ENCODE results near the gene AFF3. TPM values are rescaled to one million over a fixed set of nuclear protein-coding genes. Genes with fewer than 3 reads are reported as not detected.

AFF3 gene
- total RNA-seq, 1 experiment from 2014 or later = 0.42 TPM

- DNase-seq (ENCODE audit: unreplicated experiment) = no peak
- CTCF ChIA-PET = interaction anchor here (0.6 to 1.1 kb wide), 2 partner anchors 63 to 638 kb away, joined by 3 to 4 read pairs; no protein-coding TSS in a partner anchor
- no peak overlapping the region for H3K4me3 Mint-ChIP-seq (ENCODE audit: unreplicated experiment)
- intact Hi-C loops (cut with micrococcal nuclease) = no loop called here
- no peak for TF ChIP-seq CTCF (IDR thresholded peaks at IDR 0.05; ENCODE audit: unreplicated experiment)
- no TSS peak for BruUV-seq (replicated peaks)
- H3K27ac Mint-ChIP-seq (ENCODE audit: low read depth, unreplicated experiment) = no peak overlapping the region
- no peaks in the 10 kb centered on the region for H3K36me3 Mint-ChIP-seq (ENCODE audit: insufficient read depth, unreplicated experiment)
- no peaks in the 10 kb centered on the region for H3K27me3 Mint-ChIP-seq (ENCODE audit: insufficient read depth, unreplicated experiment)
- H3K4me1 Mint-ChIP-seq (ENCODE audit: insufficient read depth, unreplicated experiment) = no peaks in the 10 kb centered on the region
- POLR2A ChIA-PET = no interaction called here
- no peaks in the 10 kb centered on the region for H3K9me3 Mint-ChIP-seq (ENCODE audit: unreplicated experiment)
These were observed 378.6 kb downstream of the AFF3 start for GRCh38 chr2:99763764-99764163.

- BruUV-seq (replicated peaks) = no TSS peak
- H3K27ac Mint-ChIP-seq (ENCODE audit: low read depth, unreplicated experiment) = no peak overlapping the region
These were observed 379.7 kb downstream of the AFF3 start for GRCh38 chr2:99762714-99763113.

GRCh38 chr2:99757611-99758114 is 384.7 kb downstream of the AFF3 start:
- H3K27ac Mint-ChIP-seq (ENCODE audit: low read depth, unreplicated experiment) = no peak overlapping the region
- intact Hi-C loops (cut with micrococcal nuclease) = no loop called here
- no peak for DNase-seq (ENCODE audit: unreplicated experiment)
- no peaks in the 10 kb centered on the region for H3K27me3 Mint-ChIP-seq (ENCODE audit: insufficient read depth, unreplicated experiment)
- H3K36me3 Mint-ChIP-seq (ENCODE audit: insufficient read depth, unreplicated experiment) = no peaks in the 10 kb centered on the region
- no TSS peak for BruUV-seq (replicated peaks)
- peaks cover 5% of the 10 kb centered on the region for H3K4me1 Mint-ChIP-seq (ENCODE audit: insufficient read depth, unreplicated experiment)
- no peak for TF ChIP-seq CTCF (IDR thresholded peaks at IDR 0.05; ENCODE audit: unreplicated experiment)
- no peak overlapping the region for H3K4me3 Mint-ChIP-seq (ENCODE audit: unreplicated experiment)
- POLR2A ChIA-PET = no interaction called here
- H3K9me3 Mint-ChIP-seq (ENCODE audit: unreplicated experiment) = no peaks in the 10 kb centered on the region
- CTCF ChIA-PET = interaction anchor here (0.6 kb wide), 1 partner anchor 420 kb away, joined by 3 read pairs; no protein-coding TSS in a partner anchor

More at GRCh38 chr2:99762714-99763113, 379.7 kb downstream of the AFF3 start:
- no peaks in the 10 kb centered on the region for H3K9me3 Mint-ChIP-seq (ENCODE audit: unreplicated experiment)
- no peak for TF ChIP-seq CTCF (IDR thresholded peaks at IDR 0.05; ENCODE audit: unreplicated experiment)
- no peak overlapping the region for H3K4me3 Mint-ChIP-seq (ENCODE audit: unreplicated experiment)
- ChIA-PET POLR2A (no interaction called here), CTCF (no interaction called here)
- H3K4me1 Mint-ChIP-seq (ENCODE audit: insufficient read depth, unreplicated experiment) = no peaks in the 10 kb centered on the region
- intact Hi-C loops (cut with micrococcal nuclease) = no loop called here
- H3K36me3 Mint-ChIP-seq (ENCODE audit: insufficient read depth, unreplicated experiment) = no peaks in the 10 kb centered on the region
- no peaks in the 10 kb centered on the region for H3K27me3 Mint-ChIP-seq (ENCODE audit: insufficient read depth, unreplicated experiment)
- DNase-seq (ENCODE audit: unreplicated experiment) = no peak

GRCh38 chr2:99756059-99756458 is 386.3 kb downstream of the AFF3 start:
- BruUV-seq (replicated peaks) = no TSS peak
- intact Hi-C loops (cut with micrococcal nuclease) = no loop called here
- Mint-ChIP-seq H3K27ac (ENCODE audit: low read depth, unreplicated experiment) (no peak overlapping the region), H3K9me3 (ENCODE audit: unreplicated experiment) (no peaks in the 10 kb centered on the region), H3K4me3 (ENCODE audit: unreplicated experiment) (no peak overlapping the region), H3K36me3 (ENCODE audit: insufficient read depth, unreplicated experiment) (no peaks in the 10 kb centered on the region), H3K4me1 (ENCODE audit: insufficient read depth, unreplicated experiment) (peaks cover 5% of the 10 kb centered on the region), H3K27me3 (ENCODE audit: insufficient read depth, unreplicated experiment) (no peaks in the 10 kb centered on the region)
- ChIA-PET POLR2A (interaction anchor here (0.6 kb wide), 1 partner anchor 19 kb away, joined by 4 read pairs; no protein-coding TSS in a partner anchor), CTCF (no interaction called here)
- no peak for TF ChIP-seq CTCF (IDR thresholded peaks at IDR 0.05; ENCODE audit: unreplicated experiment)
- DNase-seq (ENCODE audit: unreplicated experiment) = no peak
